HepG2 (cell line): Measurements from ENCODE around the gene WASHC3. TPM values are rescaled to one million over a fixed set of nuclear protein-coding genes. Genes with fewer than 3 reads are reported as not detected.

Source experiments
- ATF2 ChIP-seq: sonication (generic); formaldehyde crosslinking; IDR thresholded peaks from 2 replicates; pipeline ENCODE4 v1.4.0; 2020; ENCODE audit warnings: missing genetic modification reagents
- BRF2 ChIP-seq: sonication (generic); formaldehyde crosslinking; IDR thresholded peaks from 2 replicates; pipeline ENCODE4 v1.8.1; 2022; ENCODE audit warnings: mild to moderate bottlenecking, missing genetic modification reagents
- CSRNP1 ChIP-seq: sonication (generic); formaldehyde crosslinking; IDR thresholded peaks from 2 replicates; pipeline ENCODE4 v1.8.1; 2023; ENCODE audit warnings: mild to moderate bottlenecking, missing genetic modification reagents
- DMAP1 ChIP-seq: IDR thresholded peaks from 2 replicates; pipeline ENCODE4 v1.6.1; 2016
- EEA1 ChIP-seq: sonication (generic); formaldehyde crosslinking; IDR thresholded peaks from 2 replicates; pipeline ENCODE4 v1.5.1; 2020; ENCODE audit warnings: mild to moderate bottlenecking, missing genetic modification reagents, borderline replicate concordance
- HNF1B ChIP-seq: sonication (generic); formaldehyde crosslinking; IDR thresholded peaks from 2 replicates; pipeline ENCODE4 v1.5.1; 2020; ENCODE audit warnings: mild to moderate bottlenecking, moderate library complexity, missing genetic modification reagents
- HOXA3 ChIP-seq: sonication (generic); formaldehyde crosslinking; IDR thresholded peaks from 2 replicates; pipeline ENCODE4 v1.5.0; 2020; ENCODE audit warnings: missing genetic modification reagents
- KLF15 ChIP-seq: sonication (generic); formaldehyde crosslinking; IDR thresholded peaks from 2 replicates; pipeline ENCODE4 v1.8.1; 2023; ENCODE audit warnings: borderline replicate concordance, mild to moderate bottlenecking, inconsistent platforms, missing genetic modification reagents, mixed read lengths
- MTF1 ChIP-seq: sonication (generic); formaldehyde crosslinking; IDR thresholded peaks from 2 replicates; pipeline ENCODE4 v1.5.0; 2020; ENCODE audit warnings: missing genetic modification reagents
- NFYB ChIP-seq: sonication (generic); formaldehyde crosslinking; IDR thresholded peaks from 2 replicates; pipeline ENCODE4 v1.4.0; 2020; ENCODE audit warnings: missing genetic modification reagents
- NFYC ChIP-seq: IDR thresholded peaks from 2 replicates; pipeline ENCODE4 v1.6.1; 2016; ENCODE audit warnings: missing genetic modification reagents, missing compliant biosample characterization
- RELA ChIP-seq: sonication (generic); formaldehyde crosslinking; IDR thresholded peaks from 2 replicates; pipeline ENCODE4 v1.4.0; 2020; ENCODE audit warnings: missing genetic modification reagents
- RXRA ChIP-seq: sonication (generic); formaldehyde crosslinking; IDR thresholded peaks from 2 replicates; pipeline ENCODE4 v1.5.1; 2020; ENCODE audit warnings: missing genetic modification reagents
- SAP130 ChIP-seq: IDR thresholded peaks from 2 replicates; pipeline ENCODE4 v1.6.1; 2016; ENCODE audit warnings: low read depth
- SNRNP70 ChIP-seq: fragments of 200-400 bp; formaldehyde crosslinking; IDR thresholded peaks from 2 replicates; pipeline ENCODE4 v1.6.1; 2017; ENCODE audit warnings: mild to moderate bottlenecking, low read depth, low read length, moderate library complexity
- SP1 ChIP-seq, 2 experiments: fragments of 450-650 bp in 1 of 2; sonication (generic) in 1 of 2; formaldehyde crosslinking in 1 of 2; IDR thresholded peaks; 2 replicates each; pipeline versions ENCODE4 v1.4.0 to v1.6.1; 2016 to 2020; ENCODE audit warnings: missing genetic modification reagents in 1 of 2
- YEATS4 ChIP-seq: sonication (generic); formaldehyde crosslinking; IDR thresholded peaks from 2 replicates; pipeline ENCODE4 v1.4.0; 2020; ENCODE audit warnings: missing genetic modification reagents, borderline replicate concordance
- ZNF546 ChIP-seq: sonication (generic); formaldehyde crosslinking; conservative IDR thresholded peaks from 2 replicates; pipeline ENCODE4 v1.8.1; 2023; ENCODE audit warnings: mild to moderate bottlenecking, missing genetic modification reagents
- ZNF746 ChIP-seq: sonication (generic); formaldehyde crosslinking; IDR thresholded peaks from 2 replicates; pipeline ENCODE4 v1.8.0; 2022; ENCODE audit warnings: mild to moderate bottlenecking, missing genetic modification reagents
- polyA plus RNA-seq, 8 experiments: library from polyadenylated mRNA; depleted of rRNA in 3 of 8; stranded (reverse) in 7 of 8; unstranded in 1 of 8; fragments of >200 nt; fragmentation: Illumina TruSeq in 4 of 8; extraction: Trizol in 4 of 8; gene quantifications; 2 replicates each; pipeline versions ENCODE4 v1.2.1 to v1.2.3, GENCODE V29; 2011 to 2016; ENCODE audit warnings: low read depth in 4 of 8, missing spikeins in 1 of 8, mixed read lengths in 1 of 8; ENCODE audit not compliant: insufficient read depth in 1 of 8
- total RNA-seq, 5 experiments: library from RNA; depleted of rRNA; stranded (reverse); fragments of >200 nt; fragmentation: Illumina TruSeq; extraction: Trizol; gene quantifications; 2 replicates each; pipeline ENCODE4 v1.2.3, GENCODE V29; 2016; ENCODE audit warnings: low read depth in 1 of 5
- TF ChIP-seq, protein P1 (sequence below): sonication (generic); formaldehyde crosslinking; IDR thresholded peaks from 2 replicates; pipeline ENCODE4 v1.8.0; 2022; ENCODE audit warnings: missing genetic modification reagents, mild to moderate bottlenecking, moderate library complexity, borderline replicate concordance

Gene WASHC3
- total and polyA plus RNA-seq, 2 of the 13 experiments (the other 11 are each of a cell fraction or from before 2014, with no cell fraction given) = 32.7 to 47.3 TPM

- TF ChIP-seq, protein P1, sequence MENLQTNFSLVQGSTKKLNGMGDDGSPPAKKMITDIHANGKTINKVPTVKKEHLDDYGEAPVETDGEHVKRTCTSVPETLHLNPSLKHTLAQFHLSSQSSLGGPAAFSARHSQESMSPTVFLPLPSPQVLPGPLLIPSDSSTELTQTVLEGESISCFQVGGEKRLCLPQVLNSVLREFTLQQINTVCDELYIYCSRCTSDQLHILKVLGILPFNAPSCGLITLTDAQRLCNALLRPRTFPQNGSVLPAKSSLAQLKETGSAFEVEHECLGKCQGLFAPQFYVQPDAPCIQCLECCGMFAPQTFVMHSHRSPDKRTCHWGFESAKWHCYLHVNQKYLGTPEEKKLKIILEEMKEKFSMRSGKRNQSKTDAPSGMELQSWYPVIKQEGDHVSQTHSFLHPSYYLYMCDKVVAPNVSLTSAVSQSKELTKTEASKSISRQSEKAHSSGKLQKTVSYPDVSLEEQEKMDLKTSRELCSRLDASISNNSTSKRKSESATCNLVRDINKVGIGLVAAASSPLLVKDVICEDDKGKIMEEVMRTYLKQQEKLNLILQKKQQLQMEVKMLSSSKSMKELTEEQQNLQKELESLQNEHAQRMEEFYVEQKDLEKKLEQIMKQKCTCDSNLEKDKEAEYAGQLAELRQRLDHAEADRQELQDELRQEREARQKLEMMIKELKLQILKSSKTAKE (CRISPR knock-in tag) = no peak
- TF ChIP-seq ATF2 (CRISPR knock-in tag) (peak; percentile 93), RXRA (CRISPR knock-in tag) (0 out of 2 replicates have a peak, but pooled peaks have one; percentile 19), SP1 (IDR thresholded peaks at IDR 0.05) (no peak), SP1 (CRISPR knock-in tag; IDR thresholded peaks at IDR 0.05) (peak; percentile 65; the same call in 1 of the 2 replicates), MTF1 (CRISPR knock-in tag) (no peak), NFYB (CRISPR knock-in tag) (peak; percentile 85), EEA1 (CRISPR knock-in tag) (no peak), ZNF546 (no peak; the same call in 1 of the 2 replicates), BRF2 (no peak), ZNF746 (CRISPR knock-in tag) (no peak), RELA (CRISPR knock-in tag) (no peak), SNRNP70 (no peak), HNF1B (CRISPR knock-in tag) (peak; percentile 37; the same call in 1 of the 2 replicates), CSRNP1 (CRISPR knock-in tag) (no peak), NFYC (peak; percentile 83), SAP130 (CRISPR knock-in tag) (peak; percentile 65), HOXA3 (CRISPR knock-in tag) (peak; percentile 50; the same call in 1 of the 2 replicates), YEATS4 (CRISPR knock-in tag) (peak; percentile 19; the same call in 1 of the 2 replicates), KLF15 (CRISPR knock-in tag) (no peak), DMAP1 (CRISPR knock-in tag) (peak; percentile 34; the same call in 1 of the 2 replicates)
Observed at GRCh38 chr12:102061560-102062418, at the start of gene WASHC3 (continued).
